WTC11 (cell line): ENCODE measurements around the gene SEC61A2. TPM values are rescaled to one million over a fixed set of nuclear protein-coding genes. Genes with fewer than 3 reads are reported as not detected.

Experiments
- ATAC-seq: fragments of 200-7000 bp; cut with Tn5 transposase; 2 replicates; pipeline ENCODE4 v1.10.0; 2021; ENCODE audit warnings: mild to moderate bottlenecking, moderate library complexity
- CTCF ChIA-PET: fragments of 300-600 bp; sonication (Branson Sonifier 250); formaldehyde crosslinking; loops from one replicate; lab custom pipeline; 2021; ENCODE audit warnings: antibody characterized with exemption; lab: Charles Lee
- POLR2A ChIA-PET: fragments of 350-600 bp; sonication (Branson Sonifier 250); formaldehyde crosslinking; loops from one replicate; lab custom pipeline; 2021; ENCODE audit warnings: antibody characterized with exemption; lab: Charles Lee
- DNase-seq: peaks from one replicate; pipeline ENCODE4 v3.0.0; 2021; ENCODE audit warnings: low spot score
- H3K27ac Mint-ChIP-seq: 2 replicates; pipeline ENCODE4 v1.8.0; 2021; ENCODE audit warnings: mixed read lengths
- H3K27me3 Mint-ChIP-seq: 2 replicates; pipeline ENCODE4 v1.8.0; 2021; ENCODE audit warnings: low read depth, mild to moderate bottlenecking, moderate library complexity, mixed read lengths
- H3K36me3 Mint-ChIP-seq: 2 replicates; pipeline ENCODE4 v1.8.0; 2021; ENCODE audit warnings: mixed read lengths
- H3K4me1 Mint-ChIP-seq: 2 replicates; pipeline ENCODE4 v1.8.0; 2022; ENCODE audit warnings: mixed read lengths
- H3K4me3 Mint-ChIP-seq: 2 replicates; pipeline ENCODE4 v1.8.0; 2021; ENCODE audit warnings: mild to moderate bottlenecking, moderate library complexity, mixed read lengths
- H3K9me3 Mint-ChIP-seq: 2 replicates; pipeline ENCODE4 v1.8.0; 2021; ENCODE audit warnings: mixed read lengths
- ATF1 ChIP-seq: sonication (generic); formaldehyde crosslinking; IDR thresholded peaks from 2 replicates; pipeline ENCODE4 v1.8.1; 2023; ENCODE audit warnings: mild to moderate bottlenecking, moderate library complexity, missing genetic modification reagents
- CBFB ChIP-seq: sonication (generic); formaldehyde crosslinking; IDR thresholded peaks from 2 replicates; pipeline ENCODE4 v1.8.1; 2022; ENCODE audit warnings: mild to moderate bottlenecking, low read depth, missing genetic modification reagents
- CTCF ChIP-seq: fragments of 200-600 bp; IDR thresholded peaks from 2 replicates; pipeline ENCODE4 v1.8.0; 2022; ENCODE audit warnings: antibody characterized with exemption
- E2F1 ChIP-seq: sonication (generic); formaldehyde crosslinking; IDR thresholded peaks from 2 replicates; pipeline ENCODE4 v1.8.0; 2022; ENCODE audit warnings: mild to moderate bottlenecking, missing genetic modification reagents
- E2F4 ChIP-seq: sonication (generic); formaldehyde crosslinking; IDR thresholded peaks from 2 replicates; pipeline ENCODE4 v1.8.1; 2022; ENCODE audit warnings: low read depth, mild to moderate bottlenecking, moderate library complexity, missing genetic modification reagents, borderline replicate concordance
- HMGA2 ChIP-seq: fragments of 250-450 bp; sonication (Bioruptor Pico); IDR thresholded peaks from 2 replicates; pipeline ENCODE4 v1.4.0; 2021; ENCODE audit warnings: mild to moderate bottlenecking, moderate library complexity
- IRF2 ChIP-seq: sonication (generic); formaldehyde crosslinking; IDR thresholded peaks from 2 replicates; pipeline ENCODE4 v1.8.0; 2022; ENCODE audit warnings: low read depth, missing genetic modification reagents, borderline replicate concordance
- JAZF1 ChIP-seq: fragments of 250-450 bp; sonication (Bioruptor Pico); IDR thresholded peaks from 2 replicates; pipeline ENCODE4 v1.9.0; 2021; ENCODE audit warnings: moderate library complexity, mild to moderate bottlenecking, inconsistent platforms
- NFE2L1 ChIP-seq: sonication (generic); formaldehyde crosslinking; IDR thresholded peaks from 2 replicates; pipeline ENCODE4 v1.8.1; 2023; ENCODE audit warnings: missing genetic modification reagents
- NFYB ChIP-seq: sonication (generic); formaldehyde crosslinking; conservative IDR thresholded peaks from 2 replicates; pipeline ENCODE4 v1.8.0; 2022; ENCODE audit warnings: low read depth, missing genetic modification reagents
- NR3C1 ChIP-seq: sonication (generic); formaldehyde crosslinking; conservative IDR thresholded peaks from 2 replicates; pipeline ENCODE4 v1.8.1; 2023; ENCODE audit warnings: low read depth, mild to moderate bottlenecking, missing genetic modification reagents
- PRDM15 ChIP-seq: sonication (generic); formaldehyde crosslinking; IDR thresholded peaks from 2 replicates; pipeline ENCODE4 v1.8.0; 2022; ENCODE audit warnings: missing genetic modification reagents
- RORB ChIP-seq: fragments of 250-450 bp; sonication (Bioruptor Pico); IDR thresholded peaks from 2 replicates; pipeline ENCODE4 v1.9.0; 2021; ENCODE audit warnings: mild to moderate bottlenecking
- SMAD3 ChIP-seq: sonication (generic); formaldehyde crosslinking; IDR thresholded peaks from 2 replicates; pipeline ENCODE4 v1.8.0; 2022; ENCODE audit warnings: missing genetic modification reagents, mild to moderate bottlenecking, borderline replicate concordance
- SP1 ChIP-seq: sonication (generic); formaldehyde crosslinking; conservative IDR thresholded peaks from 2 replicates; pipeline ENCODE4 v1.8.1; 2022; ENCODE audit warnings: missing genetic modification reagents
- TCF7 ChIP-seq: sonication (generic); formaldehyde crosslinking; IDR thresholded peaks from 2 replicates; pipeline ENCODE4 v1.8.0; 2022; ENCODE audit warnings: mild to moderate bottlenecking, low read depth, missing genetic modification reagents, moderate library complexity
- TEAD1 ChIP-seq: sonication (generic); formaldehyde crosslinking; IDR thresholded peaks from 2 replicates; pipeline ENCODE4 v1.8.0; 2022; ENCODE audit warnings: mild to moderate bottlenecking, missing genetic modification reagents
- TEAD4 ChIP-seq: sonication (generic); formaldehyde crosslinking; IDR thresholded peaks from 2 replicates; pipeline ENCODE4 v1.8.0; 2022; ENCODE audit warnings: mild to moderate bottlenecking, missing genetic modification reagents
- TP53 ChIP-seq: sonication (generic); formaldehyde crosslinking; IDR thresholded peaks from 2 replicates; pipeline ENCODE4 v1.8.1; 2023; ENCODE audit warnings: mild to moderate bottlenecking, missing genetic modification reagents
- ZMAT4 ChIP-seq: fragments of 250-450 bp; sonication (Bioruptor Pico); IDR thresholded peaks from 2 replicates; pipeline ENCODE4 v1.9.0; 2021; ENCODE audit warnings: mild to moderate bottlenecking
- ZNF121 ChIP-seq: sonication (generic); formaldehyde crosslinking; IDR thresholded peaks from 2 replicates; pipeline ENCODE4 v1.8.0; 2023; ENCODE audit warnings: missing genetic modification reagents
- ZNF138 ChIP-seq: sonication (generic); formaldehyde crosslinking; conservative IDR thresholded peaks from 2 replicates; pipeline ENCODE4 v1.8.1; 2022; ENCODE audit warnings: mild to moderate bottlenecking, moderate library complexity, missing genetic modification reagents
- ZNF263 ChIP-seq: sonication (generic); formaldehyde crosslinking; IDR thresholded peaks from 2 replicates; pipeline ENCODE4 v1.8.1; 2022; ENCODE audit warnings: low read depth, mild to moderate bottlenecking, moderate library complexity, missing genetic modification reagents
- ZNF396 ChIP-seq: fragments of 250-450 bp; sonication (Bioruptor Pico); IDR thresholded peaks from 2 replicates; pipeline ENCODE4 v1.8.0; 2021; ENCODE audit warnings: mild to moderate bottlenecking, moderate library complexity, borderline replicate concordance
- ZNF423 ChIP-seq: fragments of 250-450 bp; sonication (Bioruptor Pico); IDR thresholded peaks from 2 replicates; pipeline ENCODE4 v2.1.2; 2022; ENCODE audit warnings: mild to moderate bottlenecking, moderate library complexity
- ZSCAN18 ChIP-seq: fragments of 250-450 bp; sonication (Bioruptor Pico); IDR thresholded peaks from 2 replicates; pipeline ENCODE4 v2.1.2; 2022; ENCODE audit warnings: mild to moderate bottlenecking, moderate library complexity
- total RNA-seq: library from RNA; stranded (reverse); gene quantifications from 3 replicates; pipeline ENCODE4 v1.2.3, GENCODE V29; 2021

Gene SEC61A2
- total RNA-seq, 1 experiment from 2014 or later = 19.0 TPM

GRCh38 chr10:12212454-12212853, 83.0 kb downstream of the SEC61A2 start:
- POLR2A ChIA-PET = no interaction called here
- H3K27me3 Mint-ChIP-seq = no peaks in the 10 kb centered on the region
- H3K27ac Mint-ChIP-seq = no peak overlapping the region
- no peak for TF ChIP-seq ZNF423 (CRISPR knock-in tag)
- no peak for TF ChIP-seq IRF2 (CRISPR knock-in tag)
- TF ChIP-seq TP53 (CRISPR knock-in tag) = no peak
- no peak for TF ChIP-seq RORB (CRISPR knock-in tag)
- no peak for TF ChIP-seq E2F1
- no peak for TF ChIP-seq CTCF
- no peak for TF ChIP-seq SMAD3 (CRISPR knock-in tag)
- no peak for TF ChIP-seq ZNF138 (CRISPR knock-in tag)
- no peak for TF ChIP-seq ZMAT4
- no peak for TF ChIP-seq E2F4 (CRISPR knock-in tag)
- TF ChIP-seq TEAD4 (CRISPR knock-in tag) = no peak
- TF ChIP-seq TEAD1 = no peak
- no peak for TF ChIP-seq JAZF1 (CRISPR knock-in tag)
- TF ChIP-seq SP1 (CRISPR knock-in tag) = no peak
- no peak for TF ChIP-seq TCF7 (CRISPR knock-in tag)
- no peak for TF ChIP-seq CBFB
- TF ChIP-seq ATF1 (CRISPR knock-in tag) = no peak
- H3K36me3 Mint-ChIP-seq = peaks cover 69% of the 10 kb centered on the region
- H3K4me3 Mint-ChIP-seq = no peak overlapping the region
- no peak for ATAC-seq
- DNase-seq = no peak
- H3K4me1 Mint-ChIP-seq = no peaks in the 10 kb centered on the region
- peaks cover 9% of the 10 kb centered on the region for H3K9me3 Mint-ChIP-seq
- CTCF ChIA-PET = no interaction called here

GRCh38 chr10:12213621-12214020, 84.1 kb downstream of the SEC61A2 start:
- TF ChIP-seq ZSCAN18 (CRISPR knock-in tag) (no peak), ZNF396 (no peak)
- POLR2A ChIA-PET = no interaction called here
- Mint-ChIP-seq H3K4me3 (no peak overlapping the region), H3K36me3 (peaks cover 60% of the 10 kb centered on the region), H3K9me3 (peaks cover 4% of the 10 kb centered on the region; the same call in 1 of the 2 replicates), H3K27ac (no peak overlapping the region), H3K4me1 (no peaks in the 10 kb centered on the region), H3K27me3 (no peaks in the 10 kb centered on the region)
- ATAC-seq (no peak), DNase-seq (no peak)
- CTCF ChIA-PET = interaction anchor here (0.5 to 1.2 kb wide), 2 partner anchors 10 to 504 kb away, joined by 3 read pairs; no protein-coding TSS in a partner anchor

GRCh38 chr10:12214093-12214492, 84.6 kb downstream of the SEC61A2 start:
- no peak for DNase-seq
- ATAC-seq = no peak
- H3K27ac Mint-ChIP-seq = peak overlapping the region; percentile 88
- H3K4me1 Mint-ChIP-seq = no peaks in the 10 kb centered on the region
- ChIA-PET POLR2A (no interaction called here), CTCF (interaction anchor here (0.6 to 1.2 kb wide), 6 partner anchors 11 to 442 kb away, joined by 3 to 5 read pairs (median 3); partner anchors contain the start of genes CDC123 and NUDT5)
- H3K27me3 Mint-ChIP-seq = no peaks in the 10 kb centered on the region
- H3K36me3 Mint-ChIP-seq = peaks cover 60% of the 10 kb centered on the region
- H3K4me3 Mint-ChIP-seq = no peak overlapping the region
- peaks cover 4% of the 10 kb centered on the region; the same call in 1 of the 2 replicates for H3K9me3 Mint-ChIP-seq
- TF ChIP-seq ZNF121 (CRISPR knock-in tag) (no peak), NR3C1 (no peak), NFE2L1 (CRISPR knock-in tag) (no peak), PRDM15 (CRISPR knock-in tag) (no peak), ZNF263 (no peak), CBFB (no peak), NFYB (CRISPR knock-in tag) (no peak), HMGA2 (CRISPR knock-in tag) (no peak), ZNF423 (CRISPR knock-in tag) (no peak)
